ENCODE measurements around the gene HDAC2.
"Not testable (repeated sequence)": the region's sequence is repeated elsewhere in the genome, so short reads cannot be mapped to it uniquely, and the experiment has no call there.

HDAC2 gene

DNA sequence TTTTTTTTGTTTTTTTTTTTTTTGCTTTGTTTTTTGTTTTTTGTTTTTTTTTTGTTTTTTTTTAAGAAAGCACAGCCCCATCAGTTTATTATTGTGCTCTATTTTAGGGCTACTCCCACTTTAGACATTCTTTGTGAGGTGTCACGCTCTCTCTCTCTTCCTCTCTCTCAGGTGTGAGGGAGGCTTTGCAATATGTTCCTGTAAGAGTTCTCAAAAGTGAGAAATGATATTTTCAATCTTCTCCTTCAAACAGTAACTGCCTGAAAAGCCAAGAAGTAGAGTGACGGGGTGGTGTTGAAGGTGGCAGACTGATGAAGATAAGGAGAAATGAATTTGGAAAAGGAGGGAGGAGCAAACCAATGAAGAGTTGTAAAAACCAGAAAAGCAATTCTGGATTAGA lies 28.3 kb upstream of the HDAC2 start:
- Histone ChIP-seq H3K4me1 (ENCODE audit: control insufficient read depth, insufficient read depth, low read length) (peaks cover 18% of the 10 kb centered on the region), H3K27me3 (ENCODE audit: control insufficient read depth, insufficient read depth, low read length) (no peaks in the 10 kb centered on the region), H3K36me3 (ENCODE audit: control insufficient read depth, insufficient read depth, low read length) (no peaks in the 10 kb centered on the region; the same call in 1 of the 2 replicates), H3K9ac (ENCODE audit: low read length) (no peak overlapping the region), H3K4me3 (ENCODE audit: low read depth, low read length) (no peak overlapping the region), H3K27ac (ENCODE audit: low read depth, low read length) (no peak overlapping the region), H3K9me3 (ENCODE audit: control insufficient read depth, insufficient read depth, low read depth, low read length) (no peaks in the 10 kb centered on the region; the same call in 1 of the 2 replicates)

- Histone ChIP-seq H3K9me3 (ENCODE audit: control insufficient read depth, insufficient read depth, low read depth, low read length) (no peaks in the 10 kb centered on the region; the same call in 1 of the 2 replicates), H3K4me3 (ENCODE audit: low read depth, low read length) (no peak overlapping the region), H3K27me3 (ENCODE audit: control insufficient read depth, insufficient read depth, low read length) (no peaks in the 10 kb centered on the region), H3K9ac (ENCODE audit: low read length) (no peak overlapping the region), H3K4me1 (ENCODE audit: control insufficient read depth, insufficient read depth, low read length) (peaks cover 18% of the 10 kb centered on the region), H3K27ac (ENCODE audit: low read depth, low read length) (no peak overlapping the region), H3K36me3 (ENCODE audit: control insufficient read depth, insufficient read depth, low read length) (no peaks in the 10 kb centered on the region; the same call in 1 of the 2 replicates)
Observed at GRCh38 chr6:113998811-113999210, 27.9 kb upstream of the HDAC2 start.

GRCh38 chr6:113997116-113997515 lies 26.2 kb upstream of the HDAC2 start:
- Histone ChIP-seq H3K36me3 (ENCODE audit: control insufficient read depth, insufficient read depth, low read length) (no peaks in the 10 kb centered on the region; the same call in 1 of the 2 replicates), H3K4me3 (ENCODE audit: low read depth, low read length) (no peak overlapping the region)

DNA sequence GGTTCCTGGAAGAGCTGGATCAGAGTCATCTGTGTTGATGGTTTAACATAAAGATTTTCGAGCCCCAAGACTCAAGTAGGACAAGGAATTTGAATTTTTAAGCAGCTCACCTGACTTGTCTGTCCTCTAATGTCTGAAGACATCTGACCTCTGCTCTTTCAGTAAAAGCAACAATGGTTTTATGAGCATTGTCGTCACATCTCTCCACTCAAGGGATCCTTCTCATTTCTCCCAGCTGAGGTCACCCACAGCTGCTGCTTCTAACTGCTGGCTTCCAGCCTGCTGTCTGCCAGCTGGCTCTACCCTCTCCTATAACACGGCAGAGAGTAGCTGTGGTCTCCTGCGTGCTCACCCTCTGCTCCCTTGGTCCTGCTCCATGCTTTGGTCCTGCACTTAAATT lies 24.7 kb upstream of the HDAC2 start:
- Histone ChIP-seq H3K4me1 (ENCODE audit: control insufficient read depth, insufficient read depth, low read length) (peaks cover 10% of the 10 kb centered on the region), H3K9me3 (ENCODE audit: control insufficient read depth, insufficient read depth, low read depth, low read length) (no peaks in the 10 kb centered on the region; the same call in 1 of the 2 replicates), H3K4me3 (ENCODE audit: low read depth, low read length) (no peak overlapping the region), H3K36me3 (ENCODE audit: control insufficient read depth, insufficient read depth, low read length) (no peaks in the 10 kb centered on the region; the same call in 1 of the 2 replicates), H3K9ac (ENCODE audit: low read length) (no peak overlapping the region), H3K27ac (ENCODE audit: low read depth, low read length) (peak overlapping the region; percentile 1; the same call in 1 of the 2 replicates), H3K27me3 (ENCODE audit: control insufficient read depth, insufficient read depth, low read length) (no peaks in the 10 kb centered on the region)

More at GRCh38 chr6:113997116-113997515, 26.2 kb upstream of the HDAC2 start:
- no peaks in the 10 kb centered on the region for H3K27me3 ChIP-seq (ENCODE audit: control insufficient read depth, insufficient read depth, low read length)
- peaks cover 10% of the 10 kb centered on the region for H3K4me1 ChIP-seq (ENCODE audit: control insufficient read depth, insufficient read depth, low read length)
- H3K9ac ChIP-seq (ENCODE audit: low read length): no peak overlapping the region
- H3K27ac ChIP-seq (ENCODE audit: low read depth, low read length): no peak overlapping the region
- no peaks in the 10 kb centered on the region; the same call in 1 of the 2 replicates for H3K9me3 ChIP-seq (ENCODE audit: control insufficient read depth, insufficient read depth, low read depth, low read length)

GRCh38 chr6:113994934-113995342 lies 24.0 kb upstream of the HDAC2 start:
- Histone ChIP-seq H3K4me3 (ENCODE audit: low read depth, low read length) (no peak overlapping the region), H3K9me3 (ENCODE audit: control insufficient read depth, insufficient read depth, low read depth, low read length) (no peaks in the 10 kb centered on the region; the same call in 1 of the 2 replicates), H3K27me3 (ENCODE audit: control insufficient read depth, insufficient read depth, low read length) (no peaks in the 10 kb centered on the region), H3K27ac (ENCODE audit: low read depth, low read length) (peak overlapping the region; percentile 1; the same call in 1 of the 2 replicates), H3K9ac (ENCODE audit: low read length) (no peak overlapping the region), H3K4me1 (ENCODE audit: control insufficient read depth, insufficient read depth, low read length) (peaks cover 10% of the 10 kb centered on the region), H3K36me3 (ENCODE audit: control insufficient read depth, insufficient read depth, low read length) (no peaks in the 10 kb centered on the region)

DNA sequence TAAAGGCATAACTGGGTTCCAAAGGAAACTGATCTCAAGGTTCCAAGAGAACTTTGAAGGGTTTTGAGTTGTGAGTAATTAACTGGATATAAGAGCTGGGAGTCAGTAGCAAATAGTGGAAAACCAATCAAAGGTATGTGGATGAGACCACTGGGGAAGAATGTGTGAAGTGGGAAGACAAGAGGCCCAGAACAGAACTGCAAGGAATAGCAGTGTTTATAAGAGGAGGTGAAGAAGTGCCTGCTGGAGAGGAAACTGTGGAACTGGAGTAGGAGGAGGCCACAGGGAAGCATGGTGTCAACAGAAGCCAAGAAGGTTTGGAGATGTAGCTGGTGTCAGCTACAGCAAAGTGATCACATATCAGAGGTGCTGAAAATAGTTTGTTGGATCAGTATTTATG lies 18.7 kb upstream of the HDAC2 start:
- no peaks in the 10 kb centered on the region for H3K36me3 ChIP-seq (ENCODE audit: control insufficient read depth, insufficient read depth, low read length)
- no peaks in the 10 kb centered on the region for H3K4me1 ChIP-seq (ENCODE audit: control insufficient read depth, insufficient read depth, low read length)
- no peak overlapping the region for H3K4me3 ChIP-seq (ENCODE audit: low read depth, low read length)
- no peak overlapping the region for H3K9ac ChIP-seq (ENCODE audit: low read length)
- H3K27ac ChIP-seq (ENCODE audit: low read depth, low read length): no peak overlapping the region
- H3K9me3 ChIP-seq (ENCODE audit: control insufficient read depth, insufficient read depth, low read depth, low read length): peaks cover 5% of the 10 kb centered on the region; the same call in 1 of the 2 replicates
- no peaks in the 10 kb centered on the region for H3K27me3 ChIP-seq (ENCODE audit: control insufficient read depth, insufficient read depth, low read length)

DNA sequence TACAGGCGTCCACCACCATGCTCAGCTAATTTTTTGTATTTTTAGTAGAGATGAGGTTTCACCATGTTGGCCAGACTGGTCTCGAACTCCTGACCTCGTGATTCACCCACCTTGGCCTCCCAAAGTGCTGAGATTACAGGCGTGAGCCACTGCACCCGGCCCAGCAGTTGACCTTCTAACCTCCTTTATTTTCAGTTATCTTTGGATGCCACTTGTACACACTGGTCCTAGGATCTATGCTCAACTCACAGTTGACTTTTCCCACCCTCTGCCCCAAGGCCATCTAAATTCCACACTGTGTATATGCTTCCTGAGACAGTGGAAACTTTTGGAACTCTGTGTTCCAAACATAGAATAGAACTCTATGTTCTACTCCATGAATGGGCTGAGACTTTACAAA lies 11.7 kb upstream of the HDAC2 start:
- not testable (repeated sequence) for H3K27me3 ChIP-seq (ENCODE audit: control insufficient read depth, insufficient read depth, low read length); H3K9me3 ChIP-seq (ENCODE audit: control insufficient read depth, insufficient read depth, low read depth, low read length); H3K4me1 ChIP-seq (ENCODE audit: control insufficient read depth, insufficient read depth, low read length); H3K9ac ChIP-seq (ENCODE audit: low read length); H3K36me3 ChIP-seq (ENCODE audit: control insufficient read depth, insufficient read depth, low read length); H3K4me3 ChIP-seq (ENCODE audit: low read depth, low read length); H3K27ac ChIP-seq (ENCODE audit: low read depth, low read length)

DNA sequence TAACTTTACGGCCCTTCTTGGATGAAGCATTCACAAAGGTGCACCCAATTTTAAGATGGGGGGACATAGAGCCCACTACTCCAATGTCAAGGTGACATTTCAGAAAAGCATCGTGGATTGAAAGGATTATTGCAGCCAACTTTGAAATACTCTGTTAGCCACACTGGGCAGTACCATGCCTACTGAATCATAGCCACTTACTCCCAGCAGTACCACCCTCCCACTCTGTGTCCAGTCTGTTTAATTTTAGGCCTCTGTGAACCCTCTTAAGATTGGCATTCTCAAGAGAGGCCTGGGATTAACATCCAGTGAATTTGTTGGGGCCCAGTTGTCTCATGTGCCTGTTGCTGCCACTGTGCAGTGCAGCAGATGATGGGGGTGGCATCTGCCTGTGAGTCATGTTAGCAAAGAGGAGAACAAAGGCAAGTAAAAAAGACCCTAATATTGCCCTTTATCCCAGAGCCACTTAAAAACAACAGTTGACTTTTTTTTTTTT lies 11.2 kb upstream of the HDAC2 start:
- no peaks in the 10 kb centered on the region for H3K4me1 ChIP-seq (ENCODE audit: control insufficient read depth, insufficient read depth, low read length)
- no peaks in the 10 kb centered on the region for H3K27me3 ChIP-seq (ENCODE audit: control insufficient read depth, insufficient read depth, low read length)
- no peak overlapping the region for H3K4me3 ChIP-seq (ENCODE audit: low read depth, low read length)
- no peaks in the 10 kb centered on the region for H3K9me3 ChIP-seq (ENCODE audit: control insufficient read depth, insufficient read depth, low read depth, low read length)
- H3K36me3 ChIP-seq (ENCODE audit: control insufficient read depth, insufficient read depth, low read length): no peaks in the 10 kb centered on the region
- no peak overlapping the region for H3K27ac ChIP-seq (ENCODE audit: low read depth, low read length)
- no peak overlapping the region for H3K9ac ChIP-seq (ENCODE audit: low read length)

- H3K36me3 ChIP-seq (ENCODE audit: control insufficient read depth, insufficient read depth, low read length): no peaks in the 10 kb centered on the region
- H3K27me3 ChIP-seq (ENCODE audit: control insufficient read depth, insufficient read depth, low read length): no peaks in the 10 kb centered on the region
- no peak overlapping the region for H3K27ac ChIP-seq (ENCODE audit: low read depth, low read length)
- H3K9me3 ChIP-seq (ENCODE audit: control insufficient read depth, insufficient read depth, low read depth, low read length): no peaks in the 10 kb centered on the region
- H3K9ac ChIP-seq (ENCODE audit: low read length): no peak overlapping the region
- no peak overlapping the region for H3K4me3 ChIP-seq (ENCODE audit: low read depth, low read length)
- no peaks in the 10 kb centered on the region for H3K4me1 ChIP-seq (ENCODE audit: control insufficient read depth, insufficient read depth, low read length)
Observed at GRCh38 chr6:113980937-113981554, 10.1 kb upstream of the HDAC2 start.

- Histone ChIP-seq H3K9me3 (ENCODE audit: control insufficient read depth, insufficient read depth, low read depth, low read length) (no peaks in the 10 kb centered on the region), H3K4me3 (ENCODE audit: low read depth, low read length) (no peak overlapping the region), H3K27ac (ENCODE audit: low read depth, low read length) (no peak overlapping the region), H3K36me3 (ENCODE audit: control insufficient read depth, insufficient read depth, low read length) (no peaks in the 10 kb centered on the region), H3K4me1 (ENCODE audit: control insufficient read depth, insufficient read depth, low read length) (no peaks in the 10 kb centered on the region), H3K27me3 (ENCODE audit: control insufficient read depth, insufficient read depth, low read length) (no peaks in the 10 kb centered on the region), H3K9ac (ENCODE audit: low read length) (no peak overlapping the region)
Observed at GRCh38 chr6:113979937-113980336, 9.0 kb upstream of the HDAC2 start.

- H3K9ac ChIP-seq (ENCODE audit: low read length): no peak overlapping the region
- no peak overlapping the region for H3K27ac ChIP-seq (ENCODE audit: low read depth, low read length)
- H3K36me3 ChIP-seq (ENCODE audit: control insufficient read depth, insufficient read depth, low read length): no peaks in the 10 kb centered on the region
- H3K27me3 ChIP-seq (ENCODE audit: control insufficient read depth, insufficient read depth, low read length): no peaks in the 10 kb centered on the region
- H3K9me3 ChIP-seq (ENCODE audit: control insufficient read depth, insufficient read depth, low read depth, low read length): no peaks in the 10 kb centered on the region
- H3K4me1 ChIP-seq (ENCODE audit: control insufficient read depth, insufficient read depth, low read length): no peaks in the 10 kb centered on the region
- H3K4me3 ChIP-seq (ENCODE audit: low read depth, low read length): no peak overlapping the region
Observed at GRCh38 chr6:113978084-113978675, 7.2 kb upstream of the HDAC2 start.

Data from HUES6 (cell line).